GM12891 (cell line): ENCODE data around the gene METTL24.

Experiments
- POLR2A ChIP-seq: IDR thresholded peaks from 2 replicates; pipeline ENCODE4 v1.6.1; 2011; ENCODE audit warnings: low read depth, low read length, control low read depth
- TAF1 ChIP-seq: IDR thresholded peaks from 2 replicates; pipeline ENCODE4 v1.6.1; 2011; ENCODE audit warnings: low read depth, low read length, control low read depth

DNA sequence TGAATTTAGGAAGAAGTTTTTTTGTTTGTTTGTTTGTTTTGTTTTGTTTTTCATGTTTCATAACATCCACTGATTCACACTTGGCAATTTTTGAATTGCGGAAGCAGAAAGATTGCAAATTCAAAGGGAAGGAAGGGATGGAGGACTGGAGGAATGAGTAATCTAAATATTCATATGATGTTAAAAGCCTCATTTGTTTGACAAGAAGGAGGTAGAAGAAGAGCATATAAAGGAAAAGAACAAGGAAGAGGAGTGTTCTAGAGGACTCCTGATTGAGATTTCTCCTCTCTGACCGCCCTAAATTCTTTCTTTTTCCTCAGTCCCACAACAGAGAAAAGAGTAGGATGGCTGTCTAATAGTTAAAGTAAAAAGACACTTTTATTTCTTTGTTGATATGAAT lies 88.5 kb downstream of the METTL24 start:
- TF ChIP-seq POLR2A (no peak), TAF1 (no peak)
